SH-SY5Y (cell line): ENCODE measurements around the gene GPAM.

Experiments used
- GATA2 ChIP-seq: IDR thresholded peaks from 2 replicates; pipeline ENCODE4 v1.6.1; 2011; ENCODE audit warnings: mild to moderate bottlenecking, low read depth, low read length
- GATA3 ChIP-seq: IDR thresholded peaks from 2 replicates; pipeline ENCODE4 v1.6.1; 2011; ENCODE audit warnings: low read depth, mild to moderate bottlenecking, low read length, moderate library complexity

DNA sequence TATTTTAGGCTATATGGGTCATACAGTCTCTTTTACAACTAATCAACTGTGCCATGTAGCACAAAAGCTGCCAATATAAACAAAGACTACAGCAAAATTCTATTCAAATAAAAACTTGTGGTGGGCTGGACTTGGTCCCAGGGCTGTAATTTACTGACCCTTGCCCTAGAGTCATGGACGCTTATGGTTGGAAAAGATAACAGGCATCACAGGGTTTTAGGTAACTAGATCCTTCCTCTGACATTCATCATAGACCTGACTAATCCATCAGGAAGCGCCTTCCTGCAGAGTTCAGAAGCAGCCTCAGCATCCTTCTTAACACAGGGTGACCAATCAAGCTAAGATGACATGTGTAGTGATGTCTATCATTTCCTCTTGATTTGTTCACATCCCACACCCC, 40.2 kb upstream of the GPAM start:
- TF ChIP-seq GATA3 (no peak), GATA2 (no peak)
